MG63 (cell line): ENCODE data around the gene RNF225. TPM values are rescaled to one million over a fixed set of nuclear protein-coding genes. Genes with fewer than 3 reads are reported as not detected.
"Not testable (repeated sequence)": the region's sequence is repeated elsewhere in the genome, so short reads cannot be mapped to it uniquely, and the experiment has no call there.

Experiments used
- DNase-seq: peaks from one replicate; pipeline ENCODE4 v3.0.0-alpha.2; 2020
- H3K27me3 ChIP-seq: fragments of 250-450 bp; sonication (Bioruptor Pico); 2 replicates; pipeline ENCODE4 v1.5.1; 2020; ENCODE audit warnings: mild to moderate bottlenecking, moderate library complexity
- H3K36me3 ChIP-seq: fragments of 250-450 bp; sonication (Bioruptor Pico); 2 replicates; pipeline ENCODE4 v1.5.1; 2020; ENCODE audit warnings: mild to moderate bottlenecking, moderate library complexity
- H3K4me3 ChIP-seq: fragments of 250-450 bp; sonication (Bioruptor Pico); 2 replicates; pipeline ENCODE4 v1.5.1; 2020; ENCODE audit warnings: mild to moderate bottlenecking, moderate library complexity
- H3K9me3 ChIP-seq: fragments of 250-450 bp; sonication (Bioruptor Pico); 2 replicates; pipeline ENCODE4 v1.5.1; 2020; ENCODE audit warnings: mild to moderate bottlenecking, moderate library complexity
- total RNA-seq: library from RNA; depleted of rRNA; stranded (reverse); fragments of >200 nt; shearing (Covaris generic); gene quantifications from 2 replicates; pipeline ENCODE4 v1.2.3, GENCODE V29; 2014; ENCODE audit warnings: low replicate concordance

Gene RNF225
- total RNA-seq, 1 experiment from 2014 or later, result not detected

DNA sequence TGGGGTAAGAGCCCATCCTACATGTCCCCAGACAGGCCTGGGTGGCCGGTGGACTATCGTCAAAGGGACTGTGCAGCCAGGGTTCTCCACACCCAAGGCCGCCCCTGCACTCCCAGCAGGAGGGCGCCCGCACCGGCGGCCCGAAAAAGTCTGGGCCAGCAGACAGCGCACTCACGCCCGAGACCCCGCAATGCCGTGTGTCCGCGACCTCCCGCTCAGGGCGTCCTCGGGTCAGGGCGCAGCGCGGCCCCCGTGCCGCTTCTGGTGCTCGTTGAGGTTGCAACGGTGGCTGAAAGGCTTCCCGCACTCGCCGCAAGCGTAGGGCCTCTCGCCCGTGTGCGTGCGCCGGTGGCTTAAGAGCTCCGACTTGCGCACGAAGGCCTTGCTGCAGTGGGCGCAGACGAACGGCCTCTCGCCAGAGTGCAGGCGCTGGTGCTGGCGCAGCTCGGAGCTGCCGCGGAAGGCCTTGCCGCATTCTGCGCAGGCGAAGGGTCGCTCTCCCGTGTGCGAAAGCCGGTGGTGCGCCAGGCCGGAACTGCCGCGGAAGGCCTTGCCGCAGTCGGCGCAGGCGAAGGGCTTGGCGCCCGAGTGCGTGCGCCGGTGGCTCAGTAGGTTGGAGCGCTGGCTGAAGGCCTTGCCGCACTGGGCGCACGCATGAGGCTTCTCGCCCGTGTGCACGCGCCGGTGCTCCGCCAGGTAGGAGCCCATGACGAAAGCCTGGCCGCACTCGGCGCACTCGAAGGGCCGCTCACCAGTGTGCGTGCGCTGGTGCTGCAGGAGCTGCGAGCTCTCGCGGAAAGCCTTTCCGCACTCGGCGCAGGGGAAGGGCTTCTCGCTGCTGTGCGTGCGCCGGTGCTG, 39.3 kb upstream of the RNF225 start:
- DNase-seq, result no peak
- Histone ChIP-seq H3K36me3 (peaks cover 4% of the 10 kb centered on the region), H3K4me3 (no peak overlapping the region), H3K27me3 (no peaks in the 10 kb centered on the region), H3K9me3 (no peaks in the 10 kb centered on the region)

DNA sequence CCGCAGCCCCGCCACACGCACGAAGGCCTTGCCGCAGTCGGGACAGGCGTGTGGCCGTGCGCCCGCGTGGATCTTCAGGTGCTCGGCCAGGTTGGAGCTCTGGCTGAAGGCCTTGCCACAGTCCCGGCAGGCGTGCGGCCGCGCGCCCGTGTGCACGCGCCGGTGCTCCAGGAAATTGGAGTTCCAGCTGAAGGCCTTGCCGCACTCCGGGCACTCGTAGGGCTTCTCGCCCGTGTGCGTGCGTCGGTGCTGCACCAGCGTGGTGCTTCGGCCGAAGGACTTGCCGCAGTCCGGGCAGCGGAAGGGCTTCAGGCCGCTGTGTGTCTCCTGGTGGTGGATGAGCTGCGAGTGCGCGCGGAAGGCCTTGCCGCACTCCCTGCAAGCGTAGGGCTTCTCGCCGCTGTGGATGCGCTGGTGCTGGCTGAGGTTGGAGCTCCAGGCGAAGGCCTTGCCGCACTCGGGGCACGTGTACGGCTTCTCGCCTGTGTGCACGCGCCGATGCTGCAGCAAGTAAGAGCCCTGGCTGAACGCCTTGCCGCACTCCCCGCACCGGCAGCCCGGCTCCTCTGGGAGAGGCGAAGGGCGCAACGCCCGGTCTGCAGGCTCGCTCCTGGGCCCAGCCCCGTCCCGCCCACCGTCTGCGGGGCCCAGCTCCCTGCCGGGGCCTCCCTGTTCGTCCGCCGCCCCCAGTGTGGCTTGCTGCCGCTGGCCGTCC, 38.5 kb upstream of the RNF225 start:
- DNase-seq, result no peak
- no peaks in the 10 kb centered on the region for H3K27me3 ChIP-seq
- peaks cover 6% of the 10 kb centered on the region for H3K36me3 ChIP-seq
- no peaks in the 10 kb centered on the region for H3K9me3 ChIP-seq
- H3K4me3 ChIP-seq, result no peak overlapping the region

DNA sequence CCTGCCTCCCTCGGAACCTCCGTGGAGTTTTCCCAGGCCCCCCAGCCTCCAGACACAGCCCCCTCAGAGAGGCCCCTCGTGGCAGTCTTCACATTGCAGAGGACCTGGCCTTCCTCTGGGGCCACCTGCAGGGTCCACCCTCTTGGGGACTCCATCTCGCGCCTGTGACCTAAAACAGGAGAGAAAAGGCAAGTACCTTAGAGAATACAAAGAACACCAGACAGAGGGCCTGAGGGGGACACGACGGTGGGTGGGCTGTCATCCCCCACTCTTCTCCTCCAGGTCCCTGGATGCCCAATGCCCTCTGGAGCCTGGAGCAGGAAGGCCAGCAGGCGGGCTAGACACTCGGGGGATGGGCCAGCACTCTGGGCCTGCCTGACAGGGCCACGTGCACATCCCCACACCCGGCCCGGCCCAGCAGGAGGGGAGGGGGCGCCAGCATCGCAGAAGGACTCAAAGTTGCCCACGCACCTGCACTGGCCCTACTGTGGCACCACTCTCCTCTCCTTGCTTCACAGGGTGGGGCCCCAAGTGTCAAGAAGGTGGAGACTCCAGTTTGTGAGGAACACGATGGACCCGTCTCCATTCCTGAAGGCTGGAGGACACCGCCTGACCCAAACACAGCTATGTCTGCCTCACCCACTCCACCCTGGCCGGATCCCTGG, 37.8 kb upstream of the RNF225 start:
- no peak for DNase-seq
- H3K4me3 ChIP-seq, result no peak overlapping the region
- no peaks in the 10 kb centered on the region for H3K27me3 ChIP-seq
- peaks cover 6% of the 10 kb centered on the region for H3K36me3 ChIP-seq
- no peaks in the 10 kb centered on the region for H3K9me3 ChIP-seq

DNA sequence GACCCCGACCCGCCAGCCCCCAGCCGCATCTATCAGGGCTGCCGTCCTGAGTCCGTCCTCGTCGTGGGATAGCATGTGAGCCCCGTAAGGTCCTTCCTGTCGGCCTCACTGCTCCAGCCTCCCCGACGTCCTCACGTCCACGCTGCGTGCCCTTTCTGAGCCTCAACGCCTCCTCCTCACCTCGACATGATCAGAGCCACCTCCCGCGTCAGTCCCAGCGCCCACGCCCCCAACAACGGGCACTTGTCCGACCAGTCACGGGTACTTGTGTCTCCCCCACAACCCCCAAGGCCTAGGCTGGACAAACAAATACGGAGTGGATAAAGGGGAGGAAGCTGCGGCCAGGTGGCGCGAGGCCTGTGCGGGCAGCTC, 33.6 kb upstream of the RNF225 start:
- Histone ChIP-seq H3K27me3 (no peaks in the 10 kb centered on the region), H3K36me3 (peaks cover 3% of the 10 kb centered on the region; the same call in 1 of the 2 replicates), H3K9me3 (no peaks in the 10 kb centered on the region), H3K4me3 (peak overlapping the region; percentile 95)
- DNase-seq, result peak; percentile 70

DNA sequence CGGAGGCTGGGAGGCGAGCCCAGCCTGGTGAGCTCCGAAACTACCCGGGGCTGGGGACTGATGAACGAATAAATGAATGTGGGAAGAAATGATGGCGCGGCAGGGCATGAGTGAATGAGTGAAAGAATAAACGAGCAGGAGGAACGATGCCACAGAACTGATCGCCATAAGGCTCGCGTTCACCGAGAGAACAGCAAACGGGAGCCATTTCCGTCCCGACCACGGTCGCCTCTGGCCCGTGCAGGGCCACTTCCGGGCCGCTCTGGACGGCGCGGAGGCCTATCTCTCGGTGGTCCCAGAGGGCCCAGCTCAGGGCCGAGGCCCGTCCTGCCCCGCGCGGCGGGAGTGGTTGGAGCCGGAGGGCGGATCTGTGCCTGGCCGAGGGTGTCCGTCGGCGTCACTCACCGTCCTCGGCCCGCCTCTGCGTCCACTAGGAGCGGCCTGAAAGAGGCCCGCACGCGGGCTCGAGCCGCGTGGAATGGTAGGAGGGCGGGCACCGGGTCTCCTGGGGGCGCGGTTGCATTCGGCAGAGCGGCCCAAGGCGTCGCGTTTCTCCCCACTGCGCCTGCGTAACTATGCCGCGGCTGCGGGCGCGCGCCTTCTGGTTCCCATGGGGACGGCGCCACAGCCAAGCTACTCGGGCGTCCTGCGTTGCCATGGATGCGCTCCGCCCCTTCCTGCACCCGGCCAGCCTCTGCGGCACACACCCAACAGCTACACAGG, 33.0 kb upstream of the RNF225 start, which contains the start of gene ZNF497:
TSS of gene ZNF497 (minus strand) at position 480 of the 723 bp plus-strand sequence. CDS start 5,116 bp downstream, outside the sequence.
- peaks cover 3% of the 10 kb centered on the region; the same call in 1 of the 2 replicates for H3K36me3 ChIP-seq
- H3K4me3 ChIP-seq, result peak within 1 kb of the TSS; percentile 95
- DNase-seq, result peak; percentile 97
- no peaks in the 10 kb centered on the region for H3K27me3 ChIP-seq
- no peaks in the 10 kb centered on the region for H3K9me3 ChIP-seq

DNA sequence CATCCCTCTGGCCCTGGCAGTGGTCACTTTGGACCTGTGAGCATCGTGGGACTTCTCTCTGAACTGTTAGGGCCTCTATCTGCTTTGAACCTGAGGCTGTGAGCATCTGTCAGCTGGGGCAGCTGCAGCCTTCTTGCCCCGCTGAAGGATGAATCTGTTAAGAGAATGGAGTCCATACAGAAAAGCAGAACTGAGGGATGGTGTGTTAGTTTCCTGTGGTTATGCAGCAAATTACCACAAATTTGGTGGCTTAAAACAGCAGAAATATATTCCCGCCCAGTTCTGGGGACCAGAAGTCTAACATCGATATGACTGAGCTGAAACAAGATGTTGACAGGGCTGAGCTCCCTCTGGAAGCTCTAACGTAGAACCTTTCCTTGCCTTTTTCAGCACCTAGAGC, 31.3 kb upstream of the RNF225 start:
- H3K36me3 ChIP-seq, result peaks cover 3% of the 10 kb centered on the region; the same call in 1 of the 2 replicates
- no peaks in the 10 kb centered on the region for H3K9me3 ChIP-seq
- H3K4me3 ChIP-seq, result no peak overlapping the region
- no peaks in the 10 kb centered on the region for H3K27me3 ChIP-seq
- DNase-seq, result no peak

DNA sequence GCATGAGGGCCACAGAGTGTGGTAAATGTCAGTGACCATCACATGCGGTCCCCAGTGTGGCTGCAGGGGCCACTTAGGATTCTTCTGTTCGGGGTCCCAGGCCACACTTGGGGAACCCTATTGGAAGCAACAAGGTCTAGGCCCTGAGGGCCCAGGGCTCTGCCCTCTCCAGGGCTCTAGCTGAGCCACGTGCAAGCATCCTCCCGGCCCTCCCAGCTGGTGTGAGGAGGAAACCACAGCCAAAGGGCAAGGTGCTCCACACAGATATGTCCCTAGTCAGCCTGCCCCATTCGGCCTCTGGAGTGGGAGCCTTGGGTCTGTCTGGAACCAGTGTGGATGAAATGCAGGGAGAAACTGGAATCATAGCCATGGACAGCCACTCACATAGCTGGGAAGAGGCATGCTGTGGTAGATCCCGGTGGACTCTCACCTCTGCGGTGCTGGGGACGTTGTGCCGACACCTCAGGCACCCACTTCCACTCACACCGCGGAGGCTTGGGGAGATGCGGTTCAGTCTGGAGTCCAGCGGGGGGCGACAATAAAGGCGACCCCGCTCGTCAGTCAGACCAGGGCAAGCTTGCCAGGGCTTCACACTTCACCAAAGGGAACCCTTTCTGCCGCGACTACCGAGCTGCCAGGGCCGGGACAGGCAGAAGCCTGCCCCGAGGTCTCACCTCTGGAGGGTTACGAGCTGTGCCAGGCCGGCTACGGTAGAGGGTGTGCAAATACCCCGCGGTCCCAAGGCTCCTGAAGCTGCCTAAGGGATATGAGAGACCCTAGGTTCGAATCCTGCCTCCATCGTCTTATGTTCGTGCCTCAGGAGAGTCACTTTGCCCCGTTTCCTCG, 28.6 kb upstream of the RNF225 start:
- DNase-seq, result no peak
- no peaks in the 10 kb centered on the region for H3K9me3 ChIP-seq
- no peak overlapping the region for H3K4me3 ChIP-seq
- H3K36me3 ChIP-seq, result no peaks in the 10 kb centered on the region
- no peaks in the 10 kb centered on the region for H3K27me3 ChIP-seq

DNA sequence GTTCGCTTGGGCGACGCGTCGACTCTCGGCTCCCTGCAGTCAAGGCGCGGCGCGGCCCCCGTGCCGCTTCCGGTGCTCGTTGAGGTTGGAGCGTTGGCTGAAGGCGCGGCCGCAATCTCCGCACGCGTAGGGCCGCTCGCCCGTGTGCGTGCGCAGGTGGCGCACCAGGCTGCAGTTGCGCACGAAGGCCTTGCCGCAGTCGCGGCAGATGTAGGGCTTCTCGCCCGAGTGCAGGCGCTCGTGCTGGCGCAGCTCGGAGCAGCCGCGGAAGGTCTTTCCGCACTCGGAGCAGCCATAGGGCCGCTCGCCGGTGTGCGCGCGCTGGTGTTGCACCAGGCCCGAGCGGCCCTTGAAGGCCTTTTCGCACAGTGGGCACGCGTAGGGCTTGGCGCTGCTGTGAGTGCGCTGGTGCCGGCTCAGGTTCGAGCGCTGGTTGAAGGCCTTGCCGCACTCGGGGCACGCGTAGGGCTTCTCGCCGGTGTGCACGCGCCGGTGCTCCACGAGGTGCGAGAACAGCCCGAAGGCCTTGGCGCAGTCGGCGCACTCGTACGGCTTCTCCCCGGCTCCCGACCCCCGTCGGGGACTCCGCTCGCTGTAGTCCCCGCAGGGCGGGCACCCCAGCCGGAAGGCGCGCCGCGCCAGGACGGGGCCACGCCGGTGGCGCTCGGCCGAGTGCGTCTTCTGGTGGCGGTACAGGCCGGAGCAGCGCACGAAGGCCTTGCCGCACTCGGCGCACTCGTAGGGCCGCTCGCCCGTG, 27.6 kb upstream of the RNF225 start:
- DNase-seq, result no peak
- Histone ChIP-seq H3K9me3 (no peaks in the 10 kb centered on the region), H3K27me3 (no peaks in the 10 kb centered on the region), H3K36me3 (no peaks in the 10 kb centered on the region), H3K4me3 (no peak overlapping the region)

DNA sequence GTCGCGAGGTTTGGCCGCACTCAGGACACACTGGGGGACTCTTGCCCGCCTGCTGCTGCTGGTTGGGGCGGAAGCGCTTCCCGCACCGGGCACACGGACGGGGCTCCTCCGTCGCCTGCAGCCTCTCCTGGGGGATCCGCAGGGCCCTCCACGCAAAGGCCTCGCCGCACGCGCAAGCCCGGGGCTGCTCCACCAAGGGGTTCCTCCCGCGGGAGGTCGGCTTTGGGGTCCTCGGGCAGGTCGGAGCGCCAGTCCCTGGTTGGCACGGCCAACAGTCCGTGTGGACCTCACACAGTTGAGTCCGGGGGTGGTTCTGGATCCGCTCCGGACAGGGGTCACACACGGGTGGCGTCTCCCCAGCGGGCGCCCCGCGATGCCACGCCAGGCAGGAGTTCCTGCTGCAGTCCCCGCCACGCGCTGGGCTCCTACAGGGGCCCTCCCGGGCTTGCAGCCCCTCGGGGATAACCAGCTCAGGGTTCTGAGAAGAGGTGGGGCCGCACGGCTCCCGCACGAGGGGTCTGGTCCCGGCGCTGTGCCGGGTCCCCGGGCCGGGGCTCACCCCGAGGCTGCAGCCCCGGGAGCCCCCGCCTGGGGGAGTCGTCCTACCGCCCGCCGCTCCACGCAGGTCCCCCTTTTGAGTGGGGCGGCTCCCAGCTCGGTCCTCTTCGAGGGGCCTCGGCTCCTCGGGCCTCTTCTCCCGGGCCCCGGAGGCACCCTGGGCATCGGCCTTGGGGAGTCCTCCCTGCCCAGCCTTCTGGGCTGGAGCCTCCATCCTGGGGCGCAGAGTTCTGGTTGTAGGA, 26.7 kb upstream of the RNF225 start:
- no peaks in the 10 kb centered on the region for H3K36me3 ChIP-seq
- DNase-seq, result no peak
- H3K27me3 ChIP-seq, result no peaks in the 10 kb centered on the region
- no peak overlapping the region for H3K4me3 ChIP-seq
- no peaks in the 10 kb centered on the region for H3K9me3 ChIP-seq

DNA sequence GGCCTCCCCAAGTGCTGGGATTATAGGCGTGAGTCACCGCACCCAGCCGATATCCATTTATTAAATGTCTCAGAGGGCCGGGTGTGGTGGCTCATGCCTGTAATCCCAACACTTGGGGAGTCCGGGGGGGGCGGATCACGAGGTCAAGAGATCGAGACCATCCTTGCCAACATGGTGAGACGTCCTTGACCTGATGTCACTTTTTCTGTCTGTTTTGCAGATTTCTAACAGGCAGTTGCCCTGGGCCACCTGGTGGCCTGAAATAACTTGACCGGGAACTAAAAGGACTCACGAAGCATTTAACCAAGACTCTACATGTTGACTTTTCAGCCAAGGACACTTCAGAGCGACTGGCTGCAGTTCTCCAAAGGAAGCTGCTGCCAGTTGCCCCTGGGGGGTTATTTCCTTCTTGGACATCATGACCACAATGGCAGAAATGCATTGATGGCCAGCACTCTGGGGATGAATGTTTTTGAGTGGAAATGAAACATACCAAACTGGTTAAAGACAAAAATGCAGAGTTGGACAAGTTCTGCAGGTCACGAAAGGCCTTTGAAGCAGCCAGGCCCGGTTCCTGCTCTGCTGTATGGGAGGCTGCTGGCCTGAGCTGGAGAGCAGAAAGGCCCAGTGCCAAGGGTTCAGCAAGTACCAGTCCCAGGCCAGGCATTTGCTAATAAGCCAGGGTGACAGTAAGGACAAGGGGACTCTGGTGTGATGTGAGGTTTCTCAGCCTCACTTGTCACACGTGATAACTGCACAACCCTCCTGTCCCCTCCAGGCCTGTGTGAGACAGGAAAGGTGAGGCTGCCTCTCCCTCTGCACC, 22.9 kb upstream of the RNF225 start:
- Histone ChIP-seq H3K9me3 (no peaks in the 10 kb centered on the region), H3K4me3 (no peak overlapping the region), H3K36me3 (no peaks in the 10 kb centered on the region), H3K27me3 (no peaks in the 10 kb centered on the region)
- no peak for DNase-seq

DNA sequence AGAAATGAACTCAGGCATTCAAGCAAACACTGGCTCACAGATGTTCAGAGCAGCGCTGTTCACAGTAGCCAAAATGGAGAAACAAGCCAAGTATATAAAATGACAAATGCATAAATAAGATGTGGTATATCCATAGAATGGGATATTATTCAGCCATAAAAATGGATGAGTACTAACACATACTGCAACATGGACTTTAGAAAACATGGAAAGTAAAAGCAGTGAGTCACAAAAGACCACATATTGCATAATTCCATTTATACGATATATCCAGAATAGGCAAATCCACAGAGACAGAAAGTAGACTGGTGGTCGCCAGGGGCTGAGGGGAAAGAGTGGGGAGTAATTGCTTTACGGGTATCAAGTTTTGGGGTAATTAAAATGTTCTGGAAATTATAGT, 21.3 kb upstream of the RNF225 start:
- DNase-seq, result no peak
- Histone ChIP-seq H3K27me3 (no peaks in the 10 kb centered on the region), H3K36me3 (no peaks in the 10 kb centered on the region), H3K4me3 (no peak overlapping the region), H3K9me3 (no peaks in the 10 kb centered on the region)

DNA sequence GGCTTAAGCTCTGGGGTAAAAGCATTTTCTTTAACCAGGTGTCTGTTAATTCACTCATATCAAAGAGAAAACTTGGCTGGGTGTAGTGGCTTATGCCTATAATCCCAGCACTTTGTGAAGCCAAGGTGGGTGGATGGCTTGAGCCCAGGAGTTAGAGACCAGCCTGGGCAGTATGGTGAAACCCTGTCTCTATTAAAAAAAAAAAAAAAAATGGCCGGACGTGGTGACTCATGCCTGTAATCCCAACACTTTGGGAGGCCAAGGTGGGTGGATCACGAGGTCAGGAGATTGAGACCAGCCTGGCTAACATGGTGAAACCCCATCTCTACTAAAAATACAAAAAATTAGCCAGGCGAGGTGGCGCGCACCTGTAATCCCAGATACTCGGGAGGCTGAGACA, 18.7 kb upstream of the RNF225 start:
- DNase-seq, result peak; percentile 60
- H3K4me3 ChIP-seq, H3K27me3 ChIP-seq, H3K9me3 ChIP-seq, H3K36me3 ChIP-seq: not testable (repeated sequence)

DNA sequence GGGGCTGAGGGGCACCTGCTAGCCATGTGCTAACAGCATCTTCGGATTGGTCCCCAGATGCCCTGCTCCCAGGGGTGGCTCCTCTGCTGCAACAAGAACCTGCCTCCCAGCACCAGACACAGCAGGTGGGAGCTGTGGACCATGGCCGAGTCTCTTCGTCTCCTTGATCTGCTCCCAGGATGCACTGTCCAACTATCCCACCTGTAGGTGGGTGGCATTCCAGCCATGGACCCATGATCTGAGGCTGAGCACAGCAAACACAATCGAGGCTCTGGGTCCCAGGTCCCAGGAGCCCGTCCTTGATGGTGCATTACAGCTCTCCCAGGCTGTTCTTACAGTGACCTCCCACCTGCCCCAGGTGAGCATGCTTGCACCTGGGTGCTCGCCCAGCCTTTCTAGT, 16.2 kb upstream of the RNF225 start:
- DNase-seq, result no peak
- H3K27me3 ChIP-seq, result no peaks in the 10 kb centered on the region

More for the DNA sequence above, 16.2 kb upstream of the RNF225 start:
- H3K9me3 ChIP-seq, result no peaks in the 10 kb centered on the region
- H3K4me3 ChIP-seq, result no peak overlapping the region
- H3K36me3 ChIP-seq, result 0 out of 2 replicates have a peak, but pooled peaks cover 3% of the 10 kb centered on the region
